ENCODE data around the gene FOXK1.

DNA sequence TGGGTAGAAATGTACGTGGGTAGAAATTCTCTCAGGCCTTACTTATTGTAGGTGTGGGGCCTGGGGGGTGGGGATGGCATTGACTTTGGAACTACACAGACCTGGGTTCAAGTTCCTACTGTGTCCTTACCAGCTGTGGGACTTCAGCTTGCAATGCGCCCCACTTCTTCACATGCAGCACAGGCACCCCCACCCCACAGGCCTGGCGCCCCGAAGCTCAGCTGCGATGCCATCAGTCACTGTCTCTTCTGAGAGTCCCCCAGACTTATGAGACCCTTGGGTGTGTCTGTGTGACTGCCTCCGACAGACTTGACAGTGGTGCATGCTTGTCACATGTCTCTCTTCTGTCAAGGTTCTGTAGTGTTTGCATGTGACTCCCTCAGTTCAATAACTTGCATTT lies 90.2 kb downstream of the FOXK1 start:
- TF ChIP-seq POLR2AphosphoS5 (IDR thresholded peaks at IDR 0.05; ENCODE audit: low read depth) (no peak), CTCF (IDR thresholded peaks at IDR 0.05; ENCODE audit: insufficient read depth, low read length) (no peak), GABPA (IDR thresholded peaks at IDR 0.05; ENCODE audit: low read depth) (no peak), SPI1 (IDR thresholded peaks at IDR 0.05; ENCODE audit: borderline replicate concordance, low read depth) (no peak)
